NT2/D1 (cell line): ENCODE data around the gene SLC6A18.

Experiments used
- SUZ12 ChIP-seq: IDR thresholded peaks from 2 replicates; pipeline ENCODE4 v1.6.1; 2011; ENCODE audit not compliant: insufficient read length, insufficient read depth; ENCODE audit errors: extremely low read depth
- YY1 ChIP-seq: IDR thresholded peaks from 2 replicates; pipeline ENCODE4 v1.6.1; 2011; ENCODE audit not compliant: insufficient read length, insufficient read depth

- no peak for TF ChIP-seq YY1
- no peak for TF ChIP-seq SUZ12
These were observed 27.1 kb upstream of the SLC6A18 start for GRCh38 chr5:1197876-1198666.
